GM12801 (cell line): Measurements from ENCODE around the gene DPY30.

ENCODE experiments used
- CTCF ChIP-seq: IDR thresholded peaks from one replicate; pipeline ENCODE4 v1.5.1; 2011; ENCODE audit warnings: control low read depth; ENCODE audit not compliant: insufficient read length; ENCODE audit errors: extremely low read depth

Gene DPY30

GRCh38 chr2:31989946-31990345 lies 49.7 kb downstream of the DPY30 start:
- TF ChIP-seq CTCF: no peak

GRCh38 chr2:31987454-31988220 lies 52.0 kb downstream of the DPY30 start:
- no peak for TF ChIP-seq CTCF

GRCh38 chr2:31986906-31987305 lies 52.7 kb downstream of the DPY30 start:
- TF ChIP-seq CTCF: no peak

- TF ChIP-seq CTCF: no peak
Observed at GRCh38 chr2:31983762-31984467, 55.7 kb downstream of the DPY30 start.

- no peak for TF ChIP-seq CTCF
Observed at GRCh38 chr2:31980674-31981356, 58.8 kb downstream of the DPY30 start.

- TF ChIP-seq CTCF: no peak
Observed at GRCh38 chr2:31979956-31980355, 59.6 kb downstream of the DPY30 start.

- no peak for TF ChIP-seq CTCF
Observed at GRCh38 chr2:31979018-31979417, 60.6 kb downstream of the DPY30 start.
